ENCODE measurements around the gene PLXNA1.

The PLXNA1 gene

DNA sequence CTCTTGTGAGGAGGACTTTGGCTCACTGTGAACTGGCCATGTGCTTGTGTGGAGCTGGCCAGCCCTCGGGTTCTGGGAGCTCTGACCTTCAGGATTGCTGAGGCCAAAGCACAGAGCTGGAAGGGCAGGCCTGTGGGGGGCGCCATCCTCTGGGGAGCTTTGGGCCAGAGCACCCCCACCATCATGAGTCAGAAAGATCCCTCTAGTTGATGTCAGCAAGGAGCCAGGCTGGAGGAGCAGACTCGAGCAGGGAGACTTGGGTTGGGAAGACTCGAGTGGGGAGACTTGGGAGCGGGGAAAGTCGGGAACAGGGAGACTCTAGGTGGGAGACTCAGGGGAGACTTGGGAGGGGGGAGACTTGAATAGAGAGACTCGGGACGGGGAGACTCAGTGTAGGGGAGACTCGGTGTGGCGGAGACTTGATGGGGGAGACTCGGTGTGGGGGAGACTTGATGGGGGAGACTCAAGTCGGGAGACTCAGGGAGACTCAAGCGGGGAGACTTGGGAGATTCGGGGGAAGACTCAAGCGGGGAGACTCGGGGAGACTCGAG is 37.7 kb upstream of the PLXNA1 start:
- no peak overlapping the region for H3K27ac ChIP-seq
- TF ChIP-seq, protein P1, sequence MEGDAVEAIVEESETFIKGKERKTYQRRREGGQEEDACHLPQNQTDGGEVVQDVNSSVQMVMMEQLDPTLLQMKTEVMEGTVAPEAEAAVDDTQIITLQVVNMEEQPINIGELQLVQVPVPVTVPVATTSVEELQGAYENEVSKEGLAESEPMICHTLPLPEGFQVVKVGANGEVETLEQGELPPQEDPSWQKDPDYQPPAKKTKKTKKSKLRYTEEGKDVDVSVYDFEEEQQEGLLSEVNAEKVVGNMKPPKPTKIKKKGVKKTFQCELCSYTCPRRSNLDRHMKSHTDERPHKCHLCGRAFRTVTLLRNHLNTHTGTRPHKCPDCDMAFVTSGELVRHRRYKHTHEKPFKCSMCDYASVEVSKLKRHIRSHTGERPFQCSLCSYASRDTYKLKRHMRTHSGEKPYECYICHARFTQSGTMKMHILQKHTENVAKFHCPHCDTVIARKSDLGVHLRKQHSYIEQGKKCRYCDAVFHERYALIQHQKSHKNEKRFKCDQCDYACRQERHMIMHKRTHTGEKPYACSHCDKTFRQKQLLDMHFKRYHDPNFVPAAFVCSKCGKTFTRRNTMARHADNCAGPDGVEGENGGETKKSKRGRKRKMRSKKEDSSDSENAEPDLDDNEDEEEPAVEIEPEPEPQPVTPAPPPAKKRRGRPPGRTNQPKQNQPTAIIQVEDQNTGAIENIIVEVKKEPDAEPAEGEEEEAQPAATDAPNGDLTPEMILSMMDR (conservative IDR thresholded peaks at IDR 0.05; ENCODE audit: low read depth) = no peak
- ChIA-PET POLR2A (ENCODE audit: low non-redundant PET) (no interaction called here), CTCF (no interaction called here)
- no peak for DNase-seq (ENCODE audit: low spot score)

DNA sequence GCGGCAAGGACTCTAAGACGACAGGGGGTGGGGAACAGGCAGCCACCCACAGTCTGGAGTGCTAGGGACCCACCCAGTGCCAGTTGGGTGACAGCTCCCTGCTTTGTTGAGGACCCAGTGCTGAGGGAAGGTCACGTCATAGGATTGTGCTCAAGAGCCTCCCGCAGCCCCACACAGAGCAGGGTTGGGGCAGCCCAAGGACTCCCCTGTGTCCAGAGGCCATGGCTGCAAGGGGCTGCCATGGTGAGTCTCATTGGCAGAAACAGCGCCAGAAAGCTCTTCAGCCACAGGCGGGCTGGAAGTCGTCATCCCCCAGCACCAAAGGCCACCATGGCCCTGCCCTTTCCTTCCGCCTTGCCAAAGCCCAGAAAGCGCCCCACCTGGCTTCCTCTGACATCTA is 37.0 kb upstream of the PLXNA1 start:
- ChIA-PET CTCF (interaction anchor here (1.2 kb wide), 1 partner anchor 194 kb away, joined by 4 read pairs; no protein-coding TSS in a partner anchor), POLR2A (ENCODE audit: low non-redundant PET) (no interaction called here)
- no peak overlapping the region for H3K27ac ChIP-seq
- DNase-seq (ENCODE audit: low spot score) = no peak
- TF ChIP-seq, protein P1 (conservative IDR thresholded peaks at IDR 0.05; ENCODE audit: low read depth) = no peak

DNA sequence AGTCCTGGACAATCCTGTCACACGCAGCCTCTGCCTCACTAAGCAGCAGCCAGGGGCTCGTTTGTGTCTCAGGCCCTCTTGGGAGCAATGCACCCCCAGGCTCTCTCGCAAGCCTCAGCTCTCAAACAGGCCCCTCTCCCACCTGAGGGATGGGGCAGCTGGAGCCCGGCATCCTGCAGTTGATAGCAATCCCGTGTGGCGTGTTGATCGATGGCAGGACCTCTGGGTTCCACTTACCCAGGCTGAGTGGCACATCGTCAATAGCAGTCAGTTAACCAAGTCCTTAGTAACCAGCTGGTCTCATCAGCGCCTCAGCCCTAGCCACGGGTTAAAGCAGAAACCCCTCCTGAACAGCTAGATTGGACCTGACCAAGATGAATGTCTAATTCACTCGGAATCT is 36.5 kb upstream of the PLXNA1 start:
- POLR2A ChIA-PET (ENCODE audit: low non-redundant PET) = no interaction called here

DNA sequence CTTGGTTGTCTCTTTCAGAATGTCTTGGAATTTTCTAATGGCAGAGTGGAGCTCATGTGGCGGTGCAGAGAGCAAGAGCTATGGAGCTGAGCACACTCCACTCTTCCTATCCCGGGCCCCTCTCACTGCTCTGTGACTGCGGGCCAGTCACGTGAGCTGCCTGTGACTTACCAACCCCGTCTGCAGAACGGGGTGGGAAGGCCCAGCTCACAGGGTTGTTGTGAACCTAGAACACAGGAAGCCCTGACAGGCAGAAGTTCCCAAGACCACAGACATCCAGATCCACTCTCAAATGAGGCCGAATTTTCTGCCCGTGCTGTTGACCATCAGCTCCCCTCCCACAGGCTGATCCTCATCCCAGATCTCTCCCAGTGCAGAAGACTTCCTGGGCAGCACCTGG is 35.5 kb upstream of the PLXNA1 start:
- TF ChIP-seq, protein P1 (conservative IDR thresholded peaks at IDR 0.05; ENCODE audit: low read depth) = no peak
- DNase-seq (ENCODE audit: low spot score) = no peak
- ChIA-PET CTCF (no interaction called here), POLR2A (ENCODE audit: low non-redundant PET) (no interaction called here)
- no peak overlapping the region; the same call in 1 of the 2 replicates for H3K27ac ChIP-seq

More for the DNA sequence above, 36.5 kb upstream of the PLXNA1 start:
- TF ChIP-seq, protein P1 (conservative IDR thresholded peaks at IDR 0.05; ENCODE audit: low read depth) = no peak
- no peak overlapping the region for H3K27ac ChIP-seq
- DNase-seq (ENCODE audit: low spot score) = no peak
- CTCF ChIA-PET = interaction anchor here (1.2 kb wide), 1 partner anchor 194 kb away, joined by 4 read pairs; no protein-coding TSS in a partner anchor

DNA sequence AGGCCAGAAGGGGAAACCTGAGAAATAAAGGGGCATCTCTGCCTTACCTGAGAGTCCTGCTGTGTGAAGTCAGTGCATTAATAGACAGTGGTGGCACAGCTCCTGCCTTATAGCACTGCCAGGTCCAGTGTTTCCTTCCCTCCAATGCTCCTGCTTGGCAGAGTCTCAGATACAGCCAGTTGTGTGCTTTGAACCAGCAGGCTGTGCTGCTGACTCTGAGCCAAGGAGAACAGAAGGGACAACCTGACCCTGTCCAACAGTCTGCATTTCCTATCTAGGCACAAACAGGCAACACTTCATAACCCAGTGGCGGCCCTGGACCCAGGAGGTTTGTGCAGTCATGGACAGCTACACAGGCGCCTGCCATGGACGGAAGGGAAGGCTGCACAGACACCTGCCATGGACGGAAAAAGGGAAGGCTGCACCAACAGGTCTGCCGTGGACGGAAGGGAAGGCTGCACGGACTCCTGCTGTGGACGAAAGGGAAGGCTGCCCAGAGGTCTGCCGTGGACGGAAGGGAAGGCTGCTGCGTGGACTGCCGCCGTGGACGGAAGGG is 33.9 kb upstream of the PLXNA1 start:
- no peak for DNase-seq (ENCODE audit: low spot score)
- no peak overlapping the region for H3K27ac ChIP-seq
- CTCF ChIA-PET = no interaction called here
- TF ChIP-seq, protein P1 (conservative IDR thresholded peaks at IDR 0.05; ENCODE audit: low read depth) = no peak
- POLR2A ChIA-PET (ENCODE audit: low non-redundant PET) = no interaction called here

DNA sequence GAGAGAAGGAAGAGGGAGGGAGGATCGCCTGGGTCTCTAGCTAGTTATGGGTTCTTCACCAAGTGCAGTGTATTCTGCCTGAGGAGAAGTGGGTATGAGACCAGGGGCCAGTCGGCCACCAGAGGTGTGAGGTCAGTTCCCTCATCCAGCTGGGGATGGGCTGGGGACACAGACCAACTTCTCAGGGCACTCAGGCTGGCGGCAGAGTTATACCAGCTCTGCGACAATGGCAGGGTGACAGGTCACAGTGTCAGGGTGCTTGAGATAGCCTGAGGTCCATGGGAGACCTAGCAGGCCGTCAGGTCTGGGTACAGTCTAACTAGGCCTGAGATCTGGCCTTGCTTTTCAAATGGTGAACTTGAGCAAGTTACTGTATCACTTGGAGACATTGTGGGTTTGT is 31.4 kb upstream of the PLXNA1 start:
- ChIA-PET CTCF (interaction anchor here (1.2 to 1.6 kb wide), 2 partner anchors 31 to 199 kb away, joined by 4 to 6 read pairs; partner anchors contain the start of gene PLXNA1), POLR2A (ENCODE audit: low non-redundant PET) (no interaction called here)
- no peak overlapping the region for H3K27ac ChIP-seq
- no peak for DNase-seq (ENCODE audit: low spot score)
- TF ChIP-seq, protein P1 (conservative IDR thresholded peaks at IDR 0.05; ENCODE audit: low read depth) = no peak

Data from RWPE1 (cell line).